HEK293 (cell line): Measurements from ENCODE around the gene DNAJA1.
A peak's percentile ranks its signal among the peaks of the same experiment; 100 is the strongest.

Experiments
- CTCF ChIA-PET: fragments of 350-600 bp; formaldehyde crosslinking; extraction: SDS; loops from one replicate; lab custom pipeline; 2021; ENCODE audit warnings: antibody characterized with exemption; lab: Yijun Ruan, JAX
- POLR2A ChIA-PET: fragments of 300-600 bp; formaldehyde crosslinking; extraction: SDS; loops from one replicate; lab custom pipeline; 2020; ENCODE audit warnings: antibody characterized with exemption, inconsistent platforms; lab: Yijun Ruan, JAX
- H3K27ac ChIP-seq: fragments of 200-500 bp; sonication (Bioruptor generic); 2 replicates; pipeline ENCODE4 v1.5.1; 2014; ENCODE audit warnings: low read depth, low read length, control low read depth, inconsistent platforms; ENCODE audit errors: extremely low read depth
- H3K36me3 ChIP-seq, 2 experiments: fragments of 200-500 bp in 1 of 2; sonication (Bioruptor generic) in 1 of 2; 1 replicate in 1 of 2; 2 replicates in 1 of 2; pipeline ENCODE4 v1.5.1; 2014 to 2017; ENCODE audit warnings: inconsistent platforms in 2 of 2, low read length in 2 of 2; ENCODE audit not compliant: control insufficient read depth in 2 of 2, insufficient read depth in 1 of 2
- H3K4me1 ChIP-seq: fragments of 200-500 bp; sonication (Bioruptor generic); 2 replicates; pipeline ENCODE4 v1.5.1; 2014; ENCODE audit warnings: mild to moderate bottlenecking, low read length, inconsistent platforms; ENCODE audit not compliant: control insufficient read depth, insufficient read depth
- H3K4me3 ChIP-seq: 2 replicates; pipeline ENCODE4 v1.5.1; 2011; ENCODE audit warnings: low read depth, mild to moderate bottlenecking, control low read depth, low read length, moderate library complexity
- H3K9me3 ChIP-seq: fragments of 200-500 bp; sonication (Bioruptor generic); 2 replicates; pipeline ENCODE4 v1.5.1; 2014; ENCODE audit warnings: low read depth, low read length, inconsistent platforms; ENCODE audit not compliant: control insufficient read depth, insufficient read depth
- GLIS1 ChIP-seq: fragments of 450-650 bp; formaldehyde crosslinking; IDR thresholded peaks from 2 replicates; pipeline ENCODE4 v1.5.1; 2016; ENCODE audit warnings: missing biosample characterization, missing genetic modification characterization
- TRIM28 ChIP-seq: IDR thresholded peaks from 2 replicates; pipeline ENCODE4 v1.6.1; 2011; ENCODE audit warnings: low read length, control low read depth, borderline replicate concordance
- YY1 ChIP-seq: fragments of 450-650 bp; formaldehyde crosslinking; IDR thresholded peaks from 2 replicates; pipeline ENCODE4 v1.5.1; 2018; ENCODE audit warnings: missing biosample characterization, missing genetic modification characterization
- ZNF133 ChIP-seq: fragments of 450-650 bp; formaldehyde crosslinking; IDR thresholded peaks from 2 replicates; pipeline ENCODE4 v1.5.1; 2016; ENCODE audit warnings: missing biosample characterization, missing genetic modification characterization
- ZNF2 ChIP-seq: fragments of 450-650 bp; formaldehyde crosslinking; IDR thresholded peaks from 2 replicates; pipeline ENCODE4 v1.5.1; 2016; ENCODE audit warnings: missing biosample characterization, missing genetic modification characterization
- ZNF335 ChIP-seq: fragments of 450-650 bp; formaldehyde crosslinking; conservative IDR thresholded peaks from 2 replicates; pipeline ENCODE4 v1.5.1; 2016; ENCODE audit warnings: missing biosample characterization, missing genetic modification characterization
- ZNF394 ChIP-seq: fragments of 450-650 bp; formaldehyde crosslinking; IDR thresholded peaks from 2 replicates; pipeline ENCODE4 v1.5.1; 2016; ENCODE audit warnings: missing biosample characterization, missing genetic modification characterization, mild to moderate bottlenecking, moderate library complexity, borderline replicate concordance
- ZNF501 ChIP-seq: fragments of 450-650 bp; formaldehyde crosslinking; IDR thresholded peaks from 2 replicates; pipeline ENCODE4 v1.5.1; 2016; ENCODE audit warnings: missing biosample characterization, missing genetic modification characterization
- ZNF76 ChIP-seq: fragments of 450-650 bp; formaldehyde crosslinking; IDR thresholded peaks from 2 replicates; pipeline ENCODE4; 2016; ENCODE audit warnings: low read depth, missing biosample characterization, missing genetic modification characterization, borderline replicate concordance
- TF ChIP-seq, protein P1 (sequence below): fragments of 450-650 bp; formaldehyde crosslinking; IDR thresholded peaks from 2 replicates; pipeline ENCODE4 v1.5.1; 2016; ENCODE audit warnings: missing biosample characterization, missing genetic modification characterization
- TF ChIP-seq, protein P2 (sequence below): fragments of 450-650 bp; formaldehyde crosslinking; IDR thresholded peaks from 2 replicates; pipeline ENCODE4 v1.5.1; 2016; ENCODE audit warnings: missing biosample characterization, missing genetic modification characterization
- TF ChIP-seq, protein P3 (sequence below): fragments of 450-650 bp; formaldehyde crosslinking; IDR thresholded peaks from 2 replicates; pipeline ENCODE4 v1.5.1; 2016; ENCODE audit warnings: missing biosample characterization, missing genetic modification characterization
- TF ChIP-seq, protein P4 (sequence below): fragments of 450-650 bp; formaldehyde crosslinking; IDR thresholded peaks from 2 replicates; pipeline ENCODE4 v1.5.1; 2017; ENCODE audit warnings: missing biosample characterization, missing genetic modification characterization
- TF ChIP-seq, protein P5 (sequence below): fragments of 450-650 bp; formaldehyde crosslinking; optimal IDR thresholded peaks from 2 replicates; pipeline ENCODE3; 2016; ENCODE audit warnings: missing biosample characterization, mild to moderate bottlenecking, missing genetic modification characterization

Gene DNAJA1

DNA sequence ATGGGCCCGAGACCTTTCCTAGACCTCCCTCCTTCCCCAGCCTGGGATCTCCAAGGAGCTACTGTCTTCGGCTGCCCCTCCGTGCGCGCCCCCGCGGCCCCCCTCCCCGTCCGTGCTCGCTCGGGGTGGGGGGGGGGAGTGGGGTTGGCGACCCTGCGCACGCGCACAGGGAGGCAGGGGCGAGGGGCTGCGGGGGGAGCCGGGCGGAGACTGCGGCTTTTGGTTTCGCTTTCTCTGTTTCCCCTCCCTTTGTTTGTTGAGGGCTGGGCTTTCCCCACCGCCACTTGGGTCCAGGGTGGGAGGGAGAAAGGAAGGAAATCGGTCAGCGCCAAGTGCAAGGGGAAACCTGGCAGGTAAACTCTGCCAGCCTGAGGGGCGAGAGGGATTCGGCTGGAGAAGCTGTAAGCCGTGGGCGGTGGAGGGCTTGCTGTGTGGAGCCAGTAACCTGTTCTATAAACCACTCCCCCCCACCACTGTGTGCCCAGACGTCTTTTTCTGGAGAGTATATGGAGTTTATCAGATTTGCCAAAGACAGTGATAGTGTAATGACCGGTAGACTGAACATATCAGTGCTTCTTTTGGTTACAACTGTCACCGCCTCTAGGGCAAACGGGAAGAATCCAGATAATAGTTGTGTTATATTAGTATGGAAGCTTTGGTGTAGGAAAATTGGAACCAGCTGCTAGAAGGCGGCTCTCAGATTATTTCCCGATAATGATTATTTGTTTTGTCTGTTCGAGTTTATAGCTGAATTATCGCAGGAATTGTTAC, 684 bp downstream of the DNAJA1 start:
- ChIA-PET POLR2A (interaction anchor here (0.6 to 6.1 kb wide), 31 partner anchors 9 to 1612 kb away, joined by 3 to 95 read pairs (median 11); partner anchors contain the start of genes ACO1, APTX, BAG1 and CHMP5), CTCF (interaction anchor here (0.6 to 0.7 kb wide), 4 partner anchors 389 to 650 kb away, joined by 3 to 5 read pairs (median 3); partner anchors contain the start of gene RIGI)
- 0 out of 2 replicates have a peak, but pooled peaks have one; percentile 4 for TF ChIP-seq ZNF2 (tag by site-specific recombination)
- TF ChIP-seq ZNF394 (tag by site-specific recombination) = no peak
- TF ChIP-seq ZNF76 (tag by site-specific recombination) = no peak
- TF ChIP-seq, protein P1, sequence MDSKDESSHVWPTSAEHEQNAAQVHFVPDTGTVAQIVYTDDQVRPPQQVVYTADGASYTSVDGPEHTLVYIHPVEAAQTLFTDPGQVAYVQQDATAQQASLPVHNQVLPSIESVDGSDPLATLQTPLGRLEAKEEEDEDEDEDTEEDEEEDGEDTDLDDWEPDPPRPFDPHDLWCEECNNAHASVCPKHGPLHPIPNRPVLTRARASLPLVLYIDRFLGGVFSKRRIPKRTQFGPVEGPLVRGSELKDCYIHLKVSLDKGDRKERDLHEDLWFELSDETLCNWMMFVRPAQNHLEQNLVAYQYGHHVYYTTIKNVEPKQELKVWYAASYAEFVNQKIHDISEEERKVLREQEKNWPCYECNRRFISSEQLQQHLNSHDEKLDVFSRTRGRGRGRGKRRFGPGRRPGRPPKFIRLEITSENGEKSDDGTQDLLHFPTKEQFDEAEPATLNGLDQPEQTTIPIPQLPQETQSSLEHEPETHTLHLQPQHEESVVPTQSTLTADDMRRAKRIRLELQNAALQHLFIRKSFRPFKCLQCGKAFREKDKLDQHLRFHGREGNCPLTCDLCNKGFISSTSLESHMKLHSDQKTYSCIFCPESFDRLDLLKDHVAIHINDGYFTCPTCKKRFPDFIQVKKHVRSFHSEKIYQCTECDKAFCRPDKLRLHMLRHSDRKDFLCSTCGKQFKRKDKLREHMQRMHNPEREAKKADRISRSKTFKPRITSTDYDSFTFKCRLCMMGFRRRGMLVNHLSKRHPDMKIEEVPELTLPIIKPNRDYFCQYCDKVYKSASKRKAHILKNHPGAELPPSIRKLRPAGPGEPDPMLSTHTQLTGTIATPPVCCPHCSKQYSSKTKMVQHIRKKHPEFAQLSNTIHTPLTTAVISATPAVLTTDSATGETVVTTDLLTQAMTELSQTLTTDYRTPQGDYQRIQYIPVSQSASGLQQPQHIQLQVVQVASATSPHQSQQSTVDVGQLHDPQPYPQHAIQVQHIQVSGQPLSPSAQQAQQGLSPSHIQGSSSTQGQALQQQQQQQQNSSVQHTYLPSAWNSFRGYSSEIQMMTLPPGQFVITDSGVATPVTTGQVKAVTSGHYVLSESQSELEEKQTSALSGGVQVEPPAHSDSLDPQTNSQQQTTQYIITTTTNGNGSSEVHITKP (tag by site-specific recombination) = peak; percentile 67
- TF ChIP-seq, protein P2, sequence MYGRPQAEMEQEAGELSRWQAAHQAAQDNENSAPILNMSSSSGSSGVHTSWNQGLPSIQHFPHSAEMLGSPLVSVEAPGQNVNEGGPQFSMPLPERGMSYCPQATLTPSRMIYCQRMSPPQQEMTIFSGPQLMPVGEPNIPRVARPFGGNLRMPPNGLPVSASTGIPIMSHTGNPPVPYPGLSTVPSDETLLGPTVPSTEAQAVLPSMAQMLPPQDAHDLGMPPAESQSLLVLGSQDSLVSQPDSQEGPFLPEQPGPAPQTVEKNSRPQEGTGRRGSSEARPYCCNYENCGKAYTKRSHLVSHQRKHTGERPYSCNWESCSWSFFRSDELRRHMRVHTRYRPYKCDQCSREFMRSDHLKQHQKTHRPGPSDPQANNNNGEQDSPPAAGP (tag by site-specific recombination) = 0 out of 2 replicates have a peak, but pooled peaks have one; percentile 8
- TF ChIP-seq ZNF501 = no peak; the same call in 1 of the 2 replicates
- TF ChIP-seq YY1 (tag by site-specific recombination) = no peak
- TF ChIP-seq, protein P3, sequence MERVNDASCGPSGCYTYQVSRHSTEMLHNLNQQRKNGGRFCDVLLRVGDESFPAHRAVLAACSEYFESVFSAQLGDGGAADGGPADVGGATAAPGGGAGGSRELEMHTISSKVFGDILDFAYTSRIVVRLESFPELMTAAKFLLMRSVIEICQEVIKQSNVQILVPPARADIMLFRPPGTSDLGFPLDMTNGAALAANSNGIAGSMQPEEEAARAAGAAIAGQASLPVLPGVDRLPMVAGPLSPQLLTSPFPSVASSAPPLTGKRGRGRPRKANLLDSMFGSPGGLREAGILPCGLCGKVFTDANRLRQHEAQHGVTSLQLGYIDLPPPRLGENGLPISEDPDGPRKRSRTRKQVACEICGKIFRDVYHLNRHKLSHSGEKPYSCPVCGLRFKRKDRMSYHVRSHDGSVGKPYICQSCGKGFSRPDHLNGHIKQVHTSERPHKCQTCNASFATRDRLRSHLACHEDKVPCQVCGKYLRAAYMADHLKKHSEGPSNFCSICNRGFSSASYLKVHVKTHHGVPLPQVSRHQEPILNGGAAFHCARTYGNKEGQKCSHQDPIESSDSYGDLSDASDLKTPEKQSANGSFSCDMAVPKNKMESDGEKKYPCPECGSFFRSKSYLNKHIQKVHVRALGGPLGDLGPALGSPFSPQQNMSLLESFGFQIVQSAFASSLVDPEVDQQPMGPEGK (tag by site-specific recombination) = 0 out of 2 replicates have a peak, but pooled peaks have one; percentile 14
- peak; percentile 84; the same call in 1 of the 2 replicates for TF ChIP-seq ZNF335 (tag by site-specific recombination)
- TF ChIP-seq ZNF133 (tag by site-specific recombination) = no peak
- TF ChIP-seq, protein P4, sequence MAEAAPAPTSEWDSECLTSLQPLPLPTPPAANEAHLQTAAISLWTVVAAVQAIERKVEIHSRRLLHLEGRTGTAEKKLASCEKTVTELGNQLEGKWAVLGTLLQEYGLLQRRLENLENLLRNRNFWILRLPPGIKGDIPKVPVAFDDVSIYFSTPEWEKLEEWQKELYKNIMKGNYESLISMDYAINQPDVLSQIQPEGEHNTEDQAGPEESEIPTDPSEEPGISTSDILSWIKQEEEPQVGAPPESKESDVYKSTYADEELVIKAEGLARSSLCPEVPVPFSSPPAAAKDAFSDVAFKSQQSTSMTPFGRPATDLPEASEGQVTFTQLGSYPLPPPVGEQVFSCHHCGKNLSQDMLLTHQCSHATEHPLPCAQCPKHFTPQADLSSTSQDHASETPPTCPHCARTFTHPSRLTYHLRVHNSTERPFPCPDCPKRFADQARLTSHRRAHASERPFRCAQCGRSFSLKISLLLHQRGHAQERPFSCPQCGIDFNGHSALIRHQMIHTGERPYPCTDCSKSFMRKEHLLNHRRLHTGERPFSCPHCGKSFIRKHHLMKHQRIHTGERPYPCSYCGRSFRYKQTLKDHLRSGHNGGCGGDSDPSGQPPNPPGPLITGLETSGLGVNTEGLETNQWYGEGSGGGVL (tag by site-specific recombination) = peak; percentile 44
- TF ChIP-seq GLIS1 (tag by site-specific recombination) = 0 out of 2 replicates have a peak, but pooled peaks have one; percentile 3
- TF ChIP-seq TRIM28 = no peak
- TF ChIP-seq, protein P5, sequence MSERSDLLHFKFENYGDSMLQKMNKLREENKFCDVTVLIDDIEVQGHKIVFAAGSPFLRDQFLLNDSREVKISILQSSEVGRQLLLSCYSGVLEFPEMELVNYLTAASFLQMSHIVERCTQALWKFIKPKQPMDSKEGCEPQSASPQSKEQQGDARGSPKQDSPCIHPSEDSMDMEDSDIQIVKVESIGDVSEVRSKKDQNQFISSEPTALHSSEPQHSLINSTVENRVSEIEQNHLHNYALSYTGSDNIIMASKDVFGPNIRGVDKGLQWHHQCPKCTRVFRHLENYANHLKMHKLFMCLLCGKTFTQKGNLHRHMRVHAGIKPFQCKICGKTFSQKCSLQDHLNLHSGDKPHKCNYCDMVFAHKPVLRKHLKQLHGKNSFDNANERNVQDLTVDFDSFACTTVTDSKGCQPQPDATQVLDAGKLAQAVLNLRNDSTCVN (tag by site-specific recombination) = peak; percentile 91
- Histone ChIP-seq H3K4me3 (peak overlapping the region; percentile 77), H3K36me3 (peaks cover 8 to 56% of the 10 kb centered on the region in 2 experiments), H3K27ac (peak overlapping the region; percentile 94), H3K9me3 (no peaks in the 10 kb centered on the region), H3K4me1 (no peaks in the 10 kb centered on the region; the same call in 1 of the 2 replicates)
